A673 (cell line): ENCODE results near the gene SMCHD1. TPM values are rescaled to one million over a fixed set of nuclear protein-coding genes. Genes with fewer than 3 reads are reported as not detected.

ENCODE experiments used
- BruUV-seq: library from RNA; stranded (reverse); fragments of 400-500 nt; replicated peaks from 2 replicates; lab custom pipeline; 2021; lab: Mats Ljungman, UMichigan
- CTCF ChIA-PET: fragments of 300-600 bp; sonication (Branson Sonifier 250); formaldehyde crosslinking; loops from one replicate; lab custom pipeline; 2022; ENCODE audit warnings: antibody characterized with exemption; lab: Charles Lee
- POLR2A ChIA-PET: fragments of 300-600 bp; sonication (Branson Sonifier 250); formaldehyde crosslinking; loops from one replicate; lab custom pipeline; 2022; ENCODE audit warnings: antibody characterized with exemption; ENCODE audit not compliant: low non-redundant PET; lab: Charles Lee
- DNase-seq: peaks from one replicate; pipeline ENCODE4 v3.0.0-alpha.2; 2015; ENCODE audit warnings: low spot score
- H3K27ac ChIP-seq: fragments of 200-600 bp; sonication (generic); 2 replicates; pipeline ENCODE4 v1.5.1; 2016; ENCODE audit warnings: mixed run types, low read depth, mild to moderate bottlenecking, mixed read lengths, antibody characterized with exemption, low read length; ENCODE audit not compliant: poor library complexity, severe bottlenecking
- H3K27me3 ChIP-seq: fragments of 200-600 bp; sonication (generic); replicated peaks from 2 replicates; pipeline ENCODE4 v1.6.1; 2017; ENCODE audit warnings: mixed run types, low read depth, mild to moderate bottlenecking, mixed read lengths, antibody characterized with exemption, low read length; ENCODE audit not compliant: insufficient read depth, poor library complexity
- H3K36me3 ChIP-seq: fragments of 200-600 bp; sonication (generic); 2 replicates; pipeline ENCODE4 v1.6.1; 2016; ENCODE audit warnings: mixed run types, mild to moderate bottlenecking, mixed read lengths, antibody characterized with exemption, low read length; ENCODE audit not compliant: insufficient read depth, poor library complexity, severe bottlenecking
- H3K4me1 ChIP-seq: fragments of 200-600 bp; sonication (generic); 2 replicates; pipeline ENCODE4 v1.6.1; 2017; ENCODE audit warnings: mixed run types, mild to moderate bottlenecking, mixed read lengths, antibody characterized with exemption, low read length; ENCODE audit not compliant: insufficient read depth, poor library complexity, severe bottlenecking
- H3K4me3 ChIP-seq: fragments of 200-600 bp; sonication (generic); 2 replicates; pipeline ENCODE4 v1.5.1; 2016; ENCODE audit warnings: low read depth, mixed run types, mild to moderate bottlenecking, mixed read lengths, low read length; ENCODE audit not compliant: poor library complexity, severe bottlenecking
- H3K9me3 ChIP-seq: fragments of 200-600 bp; sonication (generic); 2 replicates; pipeline ENCODE4 v1.6.1; 2016; ENCODE audit warnings: mixed run types, low read depth, mild to moderate bottlenecking, mixed read lengths, antibody characterized with exemption, low read length; ENCODE audit not compliant: poor library complexity, severe bottlenecking
- CTCF ChIP-seq: fragments of 300-800, 200-600 bp; sonication (generic); conservative IDR thresholded peaks from 2 replicates; pipeline ENCODE4 v1.5.1; 2017; ENCODE audit warnings: low read depth, mild to moderate bottlenecking, antibody characterized with exemption, low read length, moderate library complexity, mixed read lengths
- EZH2 ChIP-seq: fragments of 200-600 bp; sonication (generic); IDR thresholded peaks from 2 replicates; pipeline ENCODE4 v1.6.1; 2017; ENCODE audit warnings: borderline replicate concordance, low read depth, mild to moderate bottlenecking, mixed read lengths, antibody characterized with exemption, low read length; ENCODE audit not compliant: poor library complexity, severe bottlenecking
- intact Hi-C: fragments of 100-400 bp; cut with micrococcal nuclease; formaldehyde crosslinking; loops from one replicate; pipeline ENCODE4 v1.10.0; 2022; ENCODE audit not compliant: unreplicated experiment
- total RNA-seq: library from RNA; stranded (reverse); gene quantifications from 2 replicates; pipeline ENCODE4 v1.2.3, GENCODE V29; 2021

SMCHD1 gene
- total RNA-seq, 1 experiment from 2014 or later: 80.9 TPM

DNA sequence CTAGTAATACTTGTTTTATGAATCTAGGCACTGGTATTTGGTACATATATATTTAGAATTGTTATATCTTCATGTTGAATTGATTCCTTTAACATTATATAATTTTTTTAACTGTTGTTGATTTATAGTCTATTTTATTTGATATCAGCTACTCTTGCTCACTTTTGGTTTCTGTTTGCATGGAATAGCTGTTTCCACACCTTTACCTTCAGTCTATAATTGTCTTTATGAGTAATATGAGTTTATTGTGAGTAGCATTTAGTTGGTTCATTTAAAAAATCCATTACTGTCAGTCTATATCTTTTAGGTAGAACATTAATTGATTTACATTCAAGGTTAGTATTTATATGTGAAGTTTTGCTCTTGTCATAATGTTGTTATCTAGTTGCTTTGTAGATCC, 58.6 kb downstream of the SMCHD1 start:
- intact Hi-C loops: no loop called here
- Histone ChIP-seq H3K4me1 (no peaks in the 10 kb centered on the region), H3K4me3 (no peak overlapping the region), H3K27me3 (no peaks in the 10 kb centered on the region), H3K36me3 (peaks cover 50% of the 10 kb centered on the region), H3K27ac (no peak overlapping the region), H3K9me3 (no peaks in the 10 kb centered on the region)
- ChIA-PET POLR2A (no interaction called here), CTCF (no interaction called here)
- TF ChIP-seq CTCF: no peak
- TF ChIP-seq EZH2: no peak
- BruUV-seq: no TSS peak
- DNase-seq: no peak

GRCh38 chr18:2715990-2716389, 60.5 kb downstream of the SMCHD1 start:
- POLR2A ChIA-PET: no interaction called here
- CTCF ChIA-PET: no interaction called here
- no peak overlapping the region for H3K27ac ChIP-seq
- no peaks in the 10 kb centered on the region for H3K4me1 ChIP-seq
- TF ChIP-seq EZH2 (no peak), CTCF (no peak)
- no TSS peak for BruUV-seq
- no peaks in the 10 kb centered on the region for H3K27me3 ChIP-seq
- DNase-seq: no peak
- no peak overlapping the region for H3K4me3 ChIP-seq
- peaks cover 49% of the 10 kb centered on the region for H3K36me3 ChIP-seq
- intact Hi-C loops: no loop called here
- no peaks in the 10 kb centered on the region for H3K9me3 ChIP-seq

GRCh38 chr18:2716394-2717326, 61.1 kb downstream of the SMCHD1 start:
- DNase-seq: no peak
- no peak overlapping the region for H3K4me3 ChIP-seq
- no peaks in the 10 kb centered on the region for H3K27me3 ChIP-seq
- POLR2A ChIA-PET: no interaction called here
- H3K9me3 ChIP-seq: no peaks in the 10 kb centered on the region
- TF ChIP-seq CTCF (no peak), EZH2 (no peak)
- no peak overlapping the region for H3K27ac ChIP-seq
- intact Hi-C loops: no loop called here
- CTCF ChIA-PET: no interaction called here
- no peaks in the 10 kb centered on the region for H3K4me1 ChIP-seq
- no TSS peak for BruUV-seq
- peaks cover 54% of the 10 kb centered on the region for H3K36me3 ChIP-seq
